GM18858 (cell line): ENCODE results near the gene NAT9.

Source experiments
- ATAC-seq: cut with Tn5 transposase; IDR thresholded peaks from one replicate; pipeline ENCODE4 v1.9.1; 2021; ENCODE audit not compliant: unreplicated experiment

Gene NAT9

GRCh38 chr17:74746922-74747321 is 29.2 kb downstream of the NAT9 start:
- ATAC-seq, result no peak

GRCh38 chr17:74746376-74746775 is 29.8 kb downstream of the NAT9 start:
- ATAC-seq, result no peak

- ATAC-seq, result no peak
Observed at GRCh38 chr17:74745548-74746177, 30.5 kb downstream of the NAT9 start.

GRCh38 chr17:74744714-74745547 is 31.2 kb downstream of the NAT9 start:
- no peak for ATAC-seq

- no peak for ATAC-seq
Observed at GRCh38 chr17:74744349-74744713, 31.8 kb downstream of the NAT9 start.

- ATAC-seq, result no peak
Observed at GRCh38 chr17:74743755-74744154, 32.4 kb downstream of the NAT9 start.

GRCh38 chr17:74742978-74743545 is 33.1 kb downstream of the NAT9 start:
- ATAC-seq, result no peak

- ATAC-seq, result no peak
Observed at GRCh38 chr17:74742153-74742515, 34.0 kb downstream of the NAT9 start.

- no peak for ATAC-seq
Observed at GRCh38 chr17:74740641-74741387, 35.3 kb downstream of the NAT9 start.

- ATAC-seq, result no peak
Observed at GRCh38 chr17:74740173-74740572, 36.0 kb downstream of the NAT9 start.

GRCh38 chr17:74739227-74739831 is 36.8 kb downstream of the NAT9 start:
- no peak for ATAC-seq

GRCh38 chr17:74738051-74738996 is 37.8 kb downstream of the NAT9 start:
- ATAC-seq, result no peak

GRCh38 chr17:74737299-74738050 is 38.7 kb downstream of the NAT9 start:
- ATAC-seq, result no peak

- no peak for ATAC-seq
Observed at GRCh38 chr17:74736513-74737298, 39.4 kb downstream of the NAT9 start, which contains the start of gene RAB37. Gene RAB37, plus strand, starts transcription at chr17:74737256. Its CDS starts 17 bp downstream, at chr17:74737273.

- ATAC-seq, result no peak
Observed at GRCh38 chr17:74734256-74734655, 41.9 kb downstream of the NAT9 start.

- no peak for ATAC-seq
Observed at GRCh38 chr17:74733365-74734122, 42.6 kb downstream of the NAT9 start.

GRCh38 chr17:74732042-74732867 is 43.9 kb downstream of the NAT9 start:
- no peak for ATAC-seq
